ENCODE results near the gene TMEM208.

- peak; percentile 45 for TF ChIP-seq CTCF (conservative IDR thresholded peaks at IDR 0.05)
- TF ChIP-seq ZFX (IDR thresholded peaks at IDR 0.05): no peak
These were observed 47.4 kb upstream of the TMEM208 start for GRCh38 chr16:67179421-67180080.
